ENCODE measurements around the gene KRTAP10-2.
"Not testable (repeated sequence)": the region's sequence is repeated elsewhere in the genome, so short reads cannot be mapped to it uniquely, and the experiment has no call there.

KRTAP10-2 gene

DNA sequence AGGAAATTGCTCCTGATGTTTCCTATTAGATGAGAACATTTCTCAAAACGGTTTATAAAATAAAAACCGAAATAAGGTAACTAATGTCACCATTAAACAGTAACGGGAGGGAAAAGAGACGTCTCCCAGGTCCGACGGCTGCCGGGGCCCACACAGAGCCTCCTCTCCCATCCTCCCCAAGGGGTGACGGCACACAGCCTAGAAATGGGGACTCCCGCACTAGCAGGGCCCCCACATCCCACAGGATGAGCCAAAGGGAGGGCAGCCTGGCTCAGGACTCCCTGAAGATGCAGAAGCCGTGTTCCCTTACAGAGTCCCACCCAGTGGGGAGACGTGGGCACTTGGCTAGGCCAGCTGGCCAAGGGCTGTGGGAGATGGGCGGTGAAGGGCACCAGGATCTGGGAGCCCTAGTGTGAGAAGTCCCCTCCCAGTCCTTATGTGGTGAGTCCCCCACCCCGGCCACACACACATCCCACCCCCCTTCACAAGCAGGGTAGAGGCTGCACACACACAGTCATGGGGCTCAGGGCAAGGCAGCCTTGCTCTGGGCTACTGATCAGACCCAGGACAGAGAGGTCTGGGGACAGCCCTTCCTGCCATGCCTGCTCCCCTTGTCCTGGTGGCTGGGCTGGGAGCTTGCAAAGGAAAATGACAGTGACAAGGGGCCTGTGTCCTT is 4.0 kb upstream of the KRTAP10-2 start:
- POLR2A ChIA-PET (ENCODE audit: low non-redundant PET): no interaction called here
- CTCF ChIA-PET: interaction anchor here (0.7 kb wide), 1 partner anchor 238 kb away, joined by 4 read pairs; no protein-coding TSS in a partner anchor
- TF ChIP-seq, protein P1, sequence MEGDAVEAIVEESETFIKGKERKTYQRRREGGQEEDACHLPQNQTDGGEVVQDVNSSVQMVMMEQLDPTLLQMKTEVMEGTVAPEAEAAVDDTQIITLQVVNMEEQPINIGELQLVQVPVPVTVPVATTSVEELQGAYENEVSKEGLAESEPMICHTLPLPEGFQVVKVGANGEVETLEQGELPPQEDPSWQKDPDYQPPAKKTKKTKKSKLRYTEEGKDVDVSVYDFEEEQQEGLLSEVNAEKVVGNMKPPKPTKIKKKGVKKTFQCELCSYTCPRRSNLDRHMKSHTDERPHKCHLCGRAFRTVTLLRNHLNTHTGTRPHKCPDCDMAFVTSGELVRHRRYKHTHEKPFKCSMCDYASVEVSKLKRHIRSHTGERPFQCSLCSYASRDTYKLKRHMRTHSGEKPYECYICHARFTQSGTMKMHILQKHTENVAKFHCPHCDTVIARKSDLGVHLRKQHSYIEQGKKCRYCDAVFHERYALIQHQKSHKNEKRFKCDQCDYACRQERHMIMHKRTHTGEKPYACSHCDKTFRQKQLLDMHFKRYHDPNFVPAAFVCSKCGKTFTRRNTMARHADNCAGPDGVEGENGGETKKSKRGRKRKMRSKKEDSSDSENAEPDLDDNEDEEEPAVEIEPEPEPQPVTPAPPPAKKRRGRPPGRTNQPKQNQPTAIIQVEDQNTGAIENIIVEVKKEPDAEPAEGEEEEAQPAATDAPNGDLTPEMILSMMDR (conservative IDR thresholded peaks at IDR 0.05; ENCODE audit: low read depth): no peak

DNA sequence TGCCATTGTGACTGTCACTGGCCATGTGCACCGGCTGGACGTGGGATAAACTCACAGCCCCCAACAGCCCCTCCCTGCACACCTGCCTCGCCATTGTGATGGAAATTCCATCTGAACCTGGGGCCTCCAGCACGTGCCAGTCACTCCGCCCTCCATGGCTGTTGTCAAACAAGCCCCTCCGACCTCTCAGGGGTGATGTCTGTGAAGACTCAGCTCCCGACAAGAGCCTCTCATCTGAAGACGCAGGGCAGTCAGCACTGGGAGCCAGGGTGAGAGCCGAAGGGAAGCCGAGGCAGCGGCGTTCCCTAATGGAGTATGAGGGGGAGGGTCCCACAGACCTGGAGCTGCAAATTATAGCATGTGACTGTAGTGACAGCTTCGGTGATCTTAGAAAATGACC is 1.4 kb upstream of the KRTAP10-2 start:
- H3K27ac ChIP-seq: no peak overlapping the region
- ChIA-PET CTCF (no interaction called here), POLR2A (ENCODE audit: low non-redundant PET) (no interaction called here)
- DNase-seq (ENCODE audit: low spot score): no peak
- TF ChIP-seq, protein P1 (conservative IDR thresholded peaks at IDR 0.05; ENCODE audit: low read depth): no peak

More for the DNA sequence above, 4.0 kb upstream of the KRTAP10-2 start:
- H3K27ac ChIP-seq: no peak overlapping the region
- no peak for DNase-seq (ENCODE audit: low spot score)

DNA sequence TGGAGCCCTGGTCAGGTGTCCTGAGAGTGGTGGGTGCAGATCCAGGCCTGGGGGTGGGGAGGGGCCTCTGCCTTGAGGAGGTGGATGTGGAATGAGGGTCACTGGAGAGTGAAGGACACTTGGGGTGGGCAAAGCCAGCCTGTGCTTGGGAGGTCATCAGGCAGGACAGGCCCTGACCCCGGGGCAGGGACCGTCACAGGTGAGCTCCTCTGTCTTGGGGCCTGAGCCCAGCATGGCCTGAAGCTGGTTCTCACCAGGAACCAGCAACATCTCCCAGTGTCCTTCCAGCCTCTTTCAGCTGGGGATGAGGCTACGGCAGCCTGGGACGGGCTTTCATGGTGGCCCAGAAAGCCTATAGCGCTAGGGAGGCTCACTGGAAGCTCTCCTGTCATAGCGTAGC is 831 bp upstream of the KRTAP10-2 start:
- no peak for DNase-seq (ENCODE audit: low spot score)
- POLR2A ChIA-PET (ENCODE audit: low non-redundant PET): no interaction called here
- TF ChIP-seq, protein P1 (conservative IDR thresholded peaks at IDR 0.05; ENCODE audit: low read depth): no peak
- H3K27ac ChIP-seq: no peak overlapping the region
- CTCF ChIA-PET: no interaction called here

GRCh38 chr21:44550807-44551206 is 498 bp downstream of the KRTAP10-2 start:
- no peak overlapping the region for H3K27ac ChIP-seq
- CTCF ChIA-PET: interaction anchor here (0.6 to 0.7 kb wide), 2 partner anchors 84 to 136 kb away, joined by 4 read pairs; no protein-coding TSS in a partner anchor
- DNase-seq (ENCODE audit: low spot score): no peak
- TF ChIP-seq, protein P1 (conservative IDR thresholded peaks at IDR 0.05; ENCODE audit: low read depth): no peak
- POLR2A ChIA-PET (ENCODE audit: low non-redundant PET): no interaction called here

- ChIA-PET POLR2A (ENCODE audit: low non-redundant PET) (interaction anchor here (0.5 kb wide), 1 partner anchor 10 kb away, joined by 3 read pairs; no protein-coding TSS in a partner anchor), CTCF (interaction anchor here (0.6 to 0.7 kb wide), 2 partner anchors 84 to 137 kb away, joined by 4 read pairs; no protein-coding TSS in a partner anchor)
- H3K27ac ChIP-seq; DNase-seq (ENCODE audit: low spot score): not testable (repeated sequence)
These were observed 1.0 kb downstream of the KRTAP10-2 start for GRCh38 chr21:44550285-44550684.

DNA sequence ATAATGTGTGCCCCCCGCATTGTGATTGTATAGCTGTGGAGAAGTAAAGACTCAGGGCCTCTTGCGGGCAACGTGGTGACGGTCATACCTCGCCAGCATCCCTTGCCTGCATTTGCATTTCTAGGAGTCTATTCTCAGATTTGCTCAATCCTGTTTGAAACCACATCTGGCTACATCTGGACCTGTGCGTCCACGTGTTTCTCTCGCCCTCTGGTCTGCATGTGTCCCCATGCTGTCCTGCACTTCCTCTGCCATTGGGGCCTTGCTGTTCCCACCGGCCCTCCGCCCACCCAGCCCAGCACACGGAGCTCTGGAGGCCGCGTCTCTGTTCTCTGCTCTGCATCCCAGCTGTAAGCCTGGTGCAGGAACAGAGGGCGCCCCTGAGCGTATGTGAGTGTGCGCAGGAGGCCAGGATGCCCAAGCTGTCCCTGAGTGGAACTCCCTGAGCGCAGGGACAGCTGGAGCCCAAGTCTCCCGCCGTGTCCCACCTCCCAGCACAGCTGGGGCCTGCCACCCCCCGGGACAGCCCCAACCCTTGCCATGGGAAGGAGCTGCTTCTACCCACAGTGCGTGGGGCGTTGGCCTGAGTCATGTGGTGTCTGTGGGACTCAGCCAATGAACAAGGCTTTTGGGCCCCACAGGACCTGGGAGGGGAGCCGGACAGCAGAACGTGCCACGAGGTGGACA is 1.6 kb downstream of the KRTAP10-2 start:
- no peak for DNase-seq (ENCODE audit: low spot score)
- CTCF ChIA-PET: interaction anchor here (0.6 kb wide), 1 partner anchor 35 kb away, joined by 3 read pairs; no protein-coding TSS in a partner anchor
- TF ChIP-seq, protein P1 (conservative IDR thresholded peaks at IDR 0.05; ENCODE audit: low read depth): no peak
- H3K27ac ChIP-seq: no peak overlapping the region
- POLR2A ChIA-PET (ENCODE audit: low non-redundant PET): interaction anchor here (0.5 kb wide), 1 partner anchor 11 kb away, joined by 3 read pairs; no protein-coding TSS in a partner anchor

DNA sequence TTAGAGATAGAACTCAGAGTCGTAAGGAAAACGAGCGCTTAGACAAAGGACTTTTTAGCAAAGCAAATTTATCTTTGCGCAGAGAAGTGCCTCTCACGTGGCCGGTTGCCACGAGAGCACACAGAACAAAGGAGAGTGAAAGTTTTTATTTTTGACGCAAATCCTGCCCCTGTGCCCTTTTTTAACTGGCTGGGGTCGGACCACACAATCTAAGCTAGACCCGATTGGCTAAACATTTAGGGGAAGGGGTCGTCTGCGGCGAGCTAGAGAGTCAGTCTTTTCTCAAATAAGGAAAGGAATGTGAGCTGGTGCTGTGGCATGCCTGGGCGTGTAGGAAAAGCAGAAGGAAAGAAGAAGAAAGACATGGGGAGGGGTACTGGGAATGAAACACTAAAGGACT is 2.4 kb downstream of the KRTAP10-2 start:
- CTCF ChIA-PET: no interaction called here
- no peak overlapping the region for H3K27ac ChIP-seq
- TF ChIP-seq, protein P1 (conservative IDR thresholded peaks at IDR 0.05; ENCODE audit: low read depth): no peak
- POLR2A ChIA-PET (ENCODE audit: low non-redundant PET): no interaction called here
- no peak for DNase-seq (ENCODE audit: low spot score)
